ENCODE measurements around the gene SAMD10.

GRCh38 chr20:63972312-63973159, 6.9 kb downstream of the SAMD10 start:
- TF ChIP-seq CTCF (conservative IDR thresholded peaks at IDR 0.05 in 1 of 2, IDR thresholded peaks at IDR 0.05 in 1 of 2; ENCODE audit: low read depth in 1 of 2, low read length in 2 of 2) (no peak), EZH2 (IDR thresholded peaks at IDR 0.05; ENCODE audit: low read length, missing control alignments) (no peak)

Data from fibroblast of lung (primary cell).